H1 (cell line): ENCODE data around the gene CLIP3. TPM values are rescaled to one million over a fixed set of nuclear protein-coding genes. Genes with fewer than 3 reads are reported as not detected.

ENCODE experiments used
- CTCF ChIA-PET: fragments of 300-600 bp; sonication (Branson Sonifier 250); formaldehyde crosslinking; loops from one replicate; lab custom pipeline; 2021; ENCODE audit not compliant: partially characterized antibody; lab: Charles Lee
- POLR2A ChIA-PET: fragments of 300-600 bp; sonication (Branson Sonifier 250); formaldehyde crosslinking; loops from one replicate; lab custom pipeline; 2021; ENCODE audit warnings: inconsistent platforms; ENCODE audit not compliant: partially characterized antibody; lab: Charles Lee
- DNase-seq, 2 experiments: peaks; one replicate each; pipeline versions ENCODE4 v3.0.0 to v3.0.0-alpha.2; 2010 to 2022; ENCODE audit warnings: low spot score in 2 of 2, low read depth in 1 of 2, mixed read lengths in 1 of 2
- FAIRE-seq: peaks from 2 replicates; lab custom pipeline; 2011; peaks lifted over from hg19 to GRCh38; lab: Jason Lieb, UNC
- H2AFZ ChIP-seq: 2 replicates; pipeline ENCODE4 v1.8.1; 2012; ENCODE audit warnings: low read length, inconsistent platforms
- H2AK5ac ChIP-seq: 2 replicates; pipeline ENCODE4 v1.6.1; 2013; ENCODE audit warnings: low read depth, low read length
- H2BK120ac ChIP-seq: replicated peaks from 2 replicates; pipeline ENCODE3; 2013; ENCODE audit warnings: low read depth, low read length, inconsistent platforms
- H2BK12ac ChIP-seq: 2 replicates; pipeline ENCODE4 v1.6.1; 2013; ENCODE audit warnings: low read depth, low read length
- H2BK15ac ChIP-seq: 2 replicates; pipeline ENCODE4 v1.6.1; 2013; ENCODE audit warnings: low read length
- H2BK20ac ChIP-seq: 2 replicates; pipeline ENCODE4 v1.6.1; 2013; ENCODE audit warnings: low read length
- H2BK5ac ChIP-seq: 2 replicates; pipeline ENCODE4 v1.6.1; 2013; ENCODE audit warnings: low read depth, low read length
- H3K14ac ChIP-seq: 2 replicates; pipeline ENCODE4 v1.6.1; 2013; ENCODE audit warnings: inconsistent platforms; ENCODE audit not compliant: insufficient read length
- H3K18ac ChIP-seq: 2 replicates; pipeline ENCODE4 v1.6.1; 2013; ENCODE audit warnings: low read length; ENCODE audit errors: extremely low read depth
- H3K23ac ChIP-seq: 2 replicates; pipeline ENCODE4 v1.6.1; 2013; ENCODE audit warnings: inconsistent platforms; ENCODE audit not compliant: insufficient read length
- H3K23me2 ChIP-seq: 2 replicates; pipeline ENCODE4 v1.6.1; 2013; ENCODE audit warnings: low read depth, low read length
- H3K27ac ChIP-seq: 2 replicates; pipeline ENCODE4 v1.6.1; 2011; ENCODE audit warnings: low read depth, low read length, inconsistent platforms
- H3K27me3 ChIP-seq, 4 experiments: replicated peaks in 1 of 4; 1 replicate in 1 of 4; 2 replicates in 3 of 4; pipeline versions ENCODE4 v1.6.1 to v1.8.1; 2011 to 2013; ENCODE audit warnings: low read length in 3 of 4, mild to moderate bottlenecking in 3 of 4, inconsistent platforms in 2 of 4, mixed read lengths in 2 of 4, moderate library complexity in 1 of 4; ENCODE audit not compliant: control insufficient read depth in 3 of 4, insufficient read depth in 3 of 4; ENCODE audit errors: extremely low read depth in 1 of 4
- H3K36me3 ChIP-seq, 4 experiments: 2 replicates each; pipeline versions ENCODE4 v1.6.1 to v1.8.1; 2011 to 2013; ENCODE audit warnings: mild to moderate bottlenecking in 4 of 4, low read length in 3 of 4, moderate library complexity in 2 of 4, control low read depth in 1 of 4, inconsistent platforms in 1 of 4; ENCODE audit not compliant: insufficient read depth in 4 of 4, control insufficient read depth in 2 of 4
- H3K4ac ChIP-seq: replicated peaks from 2 replicates; pipeline ENCODE3; 2013; ENCODE audit warnings: low read length, low read depth, mixed read lengths, inconsistent platforms; ENCODE audit not compliant: insufficient read length
- H3K4me1 ChIP-seq, 4 experiments: replicated peaks in 1 of 4; 1 replicate in 1 of 4; 2 replicates in 3 of 4; pipeline versions ENCODE4 v1.6.1 to v1.8.1; 2011 to 2013; ENCODE audit warnings: low read length in 3 of 4, inconsistent platforms in 2 of 4, mixed read lengths in 1 of 4; ENCODE audit not compliant: insufficient read depth in 4 of 4, control insufficient read depth in 3 of 4
- H3K4me2 ChIP-seq, 2 experiments: 2 replicates each; pipeline versions ENCODE4 v1.6.1 to v1.8.1; 2011 to 2013; ENCODE audit warnings: low read depth in 2 of 2, low read length in 2 of 2, control low read depth in 1 of 2, inconsistent platforms in 1 of 2, mild to moderate bottlenecking in 1 of 2; ENCODE audit not compliant: insufficient read depth in 1 of 2
- H3K4me3 ChIP-seq, 4 experiments: fragments of 200-600, 300-600 bp in 1 of 4; sonication (generic), shearing (Covaris generic), sonication (Bioruptor Twin) in 1 of 4; 2 replicates each; pipeline versions ENCODE4 v1.5.1 to v1.8.1; 2011 to 2016; ENCODE audit warnings: low read length in 4 of 4, low read depth in 3 of 4, control low read depth in 2 of 4, inconsistent platforms in 2 of 4, mild to moderate bottlenecking in 2 of 4, mixed read lengths in 1 of 4, moderate library complexity in 1 of 4; ENCODE audit not compliant: insufficient read depth in 2 of 4; ENCODE audit errors: extremely low read depth in 1 of 4
- H3K56ac ChIP-seq: replicated peaks from 2 replicates; pipeline ENCODE3; 2013; ENCODE audit warnings: low read depth, mild to moderate bottlenecking, mixed read lengths, low read length, inconsistent platforms; ENCODE audit not compliant: insufficient read length
- H3K79me1 ChIP-seq: 2 replicates; pipeline ENCODE4 v1.6.1; 2013; ENCODE audit warnings: low read depth, low read length, control low read depth
- H3K79me2 ChIP-seq, 2 experiments: 2 replicates each; pipeline versions ENCODE4 v1.6.1 to v1.8.1; 2012 to 2013; ENCODE audit warnings: low read length in 2 of 2, mild to moderate bottlenecking in 2 of 2, inconsistent platforms in 1 of 2; ENCODE audit not compliant: insufficient read depth in 2 of 2, control insufficient read depth in 1 of 2
- H3K9ac ChIP-seq, 4 experiments: replicated peaks in 1 of 4; 1 replicate in 1 of 4; 2 replicates in 3 of 4; pipeline versions ENCODE4 v1.6.1 to v1.8.1; 2011 to 2013; ENCODE audit warnings: low read depth in 3 of 4, low read length in 3 of 4, control low read depth in 2 of 4, mild to moderate bottlenecking in 2 of 4, moderate library complexity in 2 of 4, inconsistent platforms in 1 of 4; ENCODE audit errors: extremely low read depth in 1 of 4
- H3K9me3 ChIP-seq, 2 experiments: 2 replicates each; pipeline versions ENCODE4 v1.6.1 to v1.8.1; 2012 to 2013; ENCODE audit warnings: mild to moderate bottlenecking in 2 of 2, moderate library complexity in 2 of 2, control low read depth in 1 of 2, inconsistent platforms in 1 of 2, low read depth in 1 of 2, low read length in 1 of 2, mixed read lengths in 1 of 2; ENCODE audit not compliant: insufficient read depth in 2 of 2
- H4K20me1 ChIP-seq, 2 experiments: replicated peaks in 1 of 2; 2 replicates each; pipeline versions ENCODE3 to v1.8.1; 2011 to 2013; ENCODE audit warnings: inconsistent platforms in 2 of 2, low read length in 2 of 2, mild to moderate bottlenecking in 1 of 2; ENCODE audit not compliant: insufficient read depth in 2 of 2, control insufficient read depth in 1 of 2
- H4K5ac ChIP-seq: 2 replicates; pipeline ENCODE4 v1.6.1; 2013; ENCODE audit warnings: low read length, low read depth, mixed read lengths, inconsistent platforms; ENCODE audit not compliant: insufficient read length
- H4K8ac ChIP-seq: 2 replicates; pipeline ENCODE4 v1.8.0; 2013; ENCODE audit warnings: mild to moderate bottlenecking, moderate library complexity, low read length, inconsistent platforms; ENCODE audit not compliant: insufficient read depth; ENCODE audit errors: extremely low read depth
- H4K91ac ChIP-seq: replicated peaks from 2 replicates; pipeline ENCODE3; 2013; ENCODE audit warnings: low read length, mixed read lengths, inconsistent platforms; ENCODE audit not compliant: insufficient read length
- CREB1 ChIP-seq: IDR thresholded peaks from 2 replicates; pipeline ENCODE4 v1.6.1; 2012; ENCODE audit warnings: inconsistent platforms
- EGR1 ChIP-seq: IDR thresholded peaks from 2 replicates; pipeline ENCODE4 v1.6.1; 2011; ENCODE audit warnings: low read depth, low read length, borderline replicate concordance
- FOSL1 ChIP-seq: IDR thresholded peaks from 2 replicates; pipeline ENCODE4 v1.6.1; 2011; ENCODE audit warnings: mild to moderate bottlenecking, low read depth, low read length, moderate library complexity; ENCODE audit not compliant: insufficient read depth
- HDAC6 ChIP-seq: IDR thresholded peaks from one replicate; pipeline ENCODE4 v1.7.1; 2012; ENCODE audit warnings: low read depth, mild to moderate bottlenecking, inconsistent platforms, low read length, moderate library complexity
- NANOG ChIP-seq: IDR thresholded peaks from 2 replicates; pipeline ENCODE4 v1.6.1; 2011; ENCODE audit warnings: low read length, low read depth, mild to moderate bottlenecking, inconsistent platforms; ENCODE audit not compliant: insufficient read depth, poor library complexity, severe bottlenecking
- NRF1 ChIP-seq: IDR thresholded peaks from 2 replicates; pipeline ENCODE4 v1.6.1; 2011; ENCODE audit warnings: mild to moderate bottlenecking, low read depth, low read length, improper control_type of control experiment
- PHF8 ChIP-seq: fragments of 200-600 bp; sonication (generic); conservative IDR thresholded peaks from 2 replicates; pipeline ENCODE4 v1.7.1; 2012; ENCODE audit warnings: low read depth, mild to moderate bottlenecking, inconsistent platforms, low read length, moderate library complexity
- POLR2A ChIP-seq, 2 experiments: IDR thresholded peaks; 1 replicate in 1 of 2; 2 replicates in 1 of 2; pipeline ENCODE4 v1.6.1; 2011; ENCODE audit warnings: low read depth in 2 of 2, low read length in 2 of 2, mild to moderate bottlenecking in 2 of 2; ENCODE audit errors: control extremely low read depth in 1 of 2
- RNF2 ChIP-seq: fragments of 200-900, 300-1000 bp; sonication (generic); IDR thresholded peaks from 2 replicates; pipeline ENCODE4 v1.7.1; 2016; ENCODE audit warnings: borderline replicate concordance, low read depth, mild to moderate bottlenecking, antibody characterized with exemption, low read length; ENCODE audit not compliant: poor library complexity, severe bottlenecking; ENCODE audit errors: missing control alignments
- TCF12 ChIP-seq: IDR thresholded peaks from 2 replicates; pipeline ENCODE4 v1.6.1; 2011; ENCODE audit warnings: low read depth, mild to moderate bottlenecking, low read length
- WGBS, 2 experiments: shearing (Covaris generic) in 1 of 2; methylation state at CpG; one replicate each; pipeline versions ENCODE4 v1.1.6 to v1.1.7; 2013 to 2015; ENCODE audit warnings: low lambda C conversion rate in 2 of 2, mixed read lengths in 2 of 2, inconsistent platforms in 1 of 2, low coverage in 1 of 2, missing lambda C conversion rate in 1 of 2; ENCODE audit not compliant: insufficient replicate concordance in 2 of 2, insufficient coverage in 1 of 2, insufficient read length in 1 of 2; ENCODE audit errors: extremely low coverage in 1 of 2, missing lambda C conversion rate in 1 of 2; 5-methylcytosine and 5-hydroxymethylcytosine counted together
- polyA plus RNA-seq, 7 experiments: library from polyadenylated mRNA; depleted of rRNA in 3 of 7; stranded (reverse) in 5 of 7; unstranded in 2 of 7; fragments of >200 nt in 5 of 7; fragments of 200-250 nt in 2 of 7; gene quantifications; 1 replicate in 5 of 7; 2 replicates in 1 of 7; 4 replicates in 1 of 7; pipeline versions ENCODE4 v1.2.1 to v1.2.3, GENCODE V29; 2011 to 2013; ENCODE audit warnings: missing spikeins in 2 of 7, mixed read lengths in 2 of 7
- total RNA-seq: library from RNA; stranded (reverse); fragmentation: NEBNext Ultra II Directional; extraction: Animal tissue kit (Norgen Biotek cat#: 25700); gene quantifications from 2 replicates; pipeline ENCODE4 v1.2.1, GENCODE V29; 2021
- TF ChIP-seq, protein P1 (sequence below): IDR thresholded peaks from 2 replicates; pipeline ENCODE4 v1.6.1; 2012; ENCODE audit warnings: inconsistent platforms
- TF ChIP-seq, protein P2 (sequence below): IDR thresholded peaks from 2 replicates; pipeline ENCODE4 v1.6.1; 2012; ENCODE audit warnings: low read length, inconsistent platforms

Gene CLIP3
- total and polyA plus RNA-seq, 2 of the 8 experiments (the other 6 are each of a cell fraction or from before 2014, with no cell fraction given) = 5.9 to 21.7 TPM

DNA sequence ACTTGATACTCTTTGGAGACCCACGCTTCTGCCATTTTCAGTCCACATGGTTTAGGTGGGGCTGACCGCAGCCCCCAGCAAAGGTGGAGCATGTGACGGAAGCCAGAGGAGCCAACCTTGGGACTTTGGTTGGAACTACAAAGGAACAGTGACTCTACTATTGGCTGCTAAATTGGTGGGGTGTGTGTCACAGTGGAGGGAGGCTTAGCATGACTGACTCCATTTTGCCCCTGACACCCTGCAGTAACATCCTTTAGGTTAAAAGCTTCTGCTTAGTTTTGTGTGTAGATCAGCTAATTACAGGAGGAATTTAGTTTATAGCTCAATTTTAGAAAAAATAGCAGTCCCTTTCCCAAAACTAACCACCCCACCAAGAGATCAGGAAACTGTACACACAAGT lies 31.1 kb downstream of the CLIP3 start:
- no peak overlapping the region for H2BK20ac ChIP-seq
- no peak overlapping the region for H4K91ac ChIP-seq
- H3K4me1 ChIP-seq = no peaks in the 10 kb centered on the region
- no peak overlapping the region for H4K8ac ChIP-seq
- FAIRE-seq (no peak), DNase-seq (no peak)
- peaks cover 2 to 10% of the 10 kb centered on the region in 2 experiments for H4K20me1 ChIP-seq
- no peak overlapping the region for H3K27ac ChIP-seq
- H3K4ac ChIP-seq = no peak overlapping the region
- no peaks in the 10 kb centered on the region for H3K9me3 ChIP-seq
- POLR2A ChIA-PET = interaction anchor here (1.3 kb wide), 1 partner anchor 11 kb away, joined by 4 read pairs; no protein-coding TSS in a partner anchor
- no peaks in the 10 kb centered on the region for H3K27me3 ChIP-seq
- H3K9ac ChIP-seq = no peak overlapping the region; a peak in 2 of 7 replicates
- H3K56ac ChIP-seq = no peak overlapping the region
- H3K4me3 ChIP-seq = no peak overlapping the region
- H2BK5ac ChIP-seq = no peak overlapping the region
- H3K36me3 ChIP-seq = peaks cover 0 to 12% (median 2%) of the 10 kb centered on the region in 4 experiments; a peak in 5 of 8 replicates
- peaks cover 0 to 2% of the 10 kb centered on the region in 2 experiments; a peak in 1 of 4 replicates for H3K79me2 ChIP-seq
- H3K23ac ChIP-seq = no peak overlapping the region
- H3K4me2 ChIP-seq = no peak overlapping the region
- CTCF ChIA-PET = interaction anchor here (1.3 to 1.5 kb wide), 2 partner anchors 8 to 11 kb away, joined by 3 to 6 read pairs; no protein-coding TSS in a partner anchor
- H3K18ac ChIP-seq = no peak overlapping the region
- no peaks in the 10 kb centered on the region for H3K23me2 ChIP-seq
- no peak overlapping the region for H2BK15ac ChIP-seq
- no peak overlapping the region for H2AK5ac ChIP-seq
- H2BK120ac ChIP-seq = no peak overlapping the region
- no peak overlapping the region for H2AFZ ChIP-seq
- H3K79me1 ChIP-seq = peaks cover 1% of the 10 kb centered on the region; the same call in 1 of the 2 replicates
- no peak overlapping the region for H2BK12ac ChIP-seq
- H4K5ac ChIP-seq = no peak overlapping the region
- H3K14ac ChIP-seq = no peak overlapping the region
- 90% methylated on average over 3 of the region's 3 CpGs; no CpG with 5 or more reads in 1 of the 2 experiments for WGBS, 2 experiments
- no peak for TF ChIP-seq EGR1
- TF ChIP-seq, protein P1, sequence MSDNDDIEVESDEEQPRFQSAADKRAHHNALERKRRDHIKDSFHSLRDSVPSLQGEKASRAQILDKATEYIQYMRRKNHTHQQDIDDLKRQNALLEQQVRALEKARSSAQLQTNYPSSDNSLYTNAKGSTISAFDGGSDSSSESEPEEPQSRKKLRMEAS = no peak
- TF ChIP-seq CREB1 = no peak
- no peak for TF ChIP-seq TCF12
- no peak for TF ChIP-seq NRF1
- TF ChIP-seq RNF2 = no peak
- no peak for TF ChIP-seq NANOG
- no peak for TF ChIP-seq FOSL1
- no peak for TF ChIP-seq PHF8
- no peak for TF ChIP-seq POLR2A (IDR thresholded peaks at IDR 0.05; ENCODE audit: control extremely low read depth in 1 of 2, low read depth in 2 of 2, low read length in 2 of 2)
- TF ChIP-seq HDAC6 = no peak
- TF ChIP-seq, protein P2, sequence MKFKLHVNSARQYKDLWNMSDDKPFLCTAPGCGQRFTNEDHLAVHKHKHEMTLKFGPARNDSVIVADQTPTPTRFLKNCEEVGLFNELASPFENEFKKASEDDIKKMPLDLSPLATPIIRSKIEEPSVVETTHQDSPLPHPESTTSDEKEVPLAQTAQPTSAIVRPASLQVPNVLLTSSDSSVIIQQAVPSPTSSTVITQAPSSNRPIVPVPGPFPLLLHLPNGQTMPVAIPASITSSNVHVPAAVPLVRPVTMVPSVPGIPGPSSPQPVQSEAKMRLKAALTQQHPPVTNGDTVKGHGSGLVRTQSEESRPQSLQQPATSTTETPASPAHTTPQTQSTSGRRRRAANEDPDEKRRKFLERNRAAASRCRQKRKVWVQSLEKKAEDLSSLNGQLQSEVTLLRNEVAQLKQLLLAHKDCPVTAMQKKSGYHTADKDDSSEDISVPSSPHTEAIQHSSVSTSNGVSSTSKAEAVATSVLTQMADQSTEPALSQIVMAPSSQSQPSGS = no peak
